Iris pigment epithelial cell (primary cell): ENCODE data around the gene RPUSD1.
A peak's percentile ranks its signal among the peaks of the same experiment; 100 is the strongest.

Experiments used
- DNase-seq: peaks from one replicate; pipeline ENCODE4 v3.0.0-alpha.2; 2011; ENCODE audit warnings: low read depth

RPUSD1 gene

DNA sequence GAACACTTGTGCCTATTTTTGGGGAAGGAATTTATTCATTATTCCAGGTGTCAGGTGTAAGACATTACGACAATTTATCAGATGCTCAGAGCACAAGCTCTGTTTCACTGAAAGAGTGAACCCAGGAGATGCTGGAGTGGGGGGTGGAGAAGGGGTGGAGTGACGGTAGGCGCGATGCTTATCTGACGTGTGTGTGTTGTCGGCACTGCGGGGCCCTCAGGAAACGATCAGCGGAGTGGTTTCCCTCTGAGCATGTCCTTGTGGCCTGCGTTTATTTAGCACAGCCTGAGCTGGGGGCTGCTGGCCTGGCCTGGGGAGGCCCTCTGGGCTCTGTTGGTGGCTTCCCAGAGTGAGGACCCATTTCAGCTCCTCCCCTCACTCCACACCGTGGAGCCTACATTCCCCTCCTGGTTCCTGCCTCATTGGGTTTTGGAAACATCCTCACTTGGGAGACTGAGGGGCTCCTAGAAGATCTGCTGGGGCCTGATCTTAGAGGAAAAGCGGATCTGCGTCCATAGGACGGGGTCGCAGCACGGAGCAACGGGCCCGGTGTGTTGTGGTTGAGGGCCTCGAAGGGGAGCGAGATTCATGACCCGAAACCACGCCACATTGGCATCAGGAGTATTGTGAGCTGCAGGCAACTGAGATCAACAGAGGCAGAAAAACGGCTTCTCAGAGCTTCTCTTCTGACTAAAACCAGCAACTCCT lies 31.3 kb upstream of the RPUSD1 start:
- DNase-seq, result no peak

DNA sequence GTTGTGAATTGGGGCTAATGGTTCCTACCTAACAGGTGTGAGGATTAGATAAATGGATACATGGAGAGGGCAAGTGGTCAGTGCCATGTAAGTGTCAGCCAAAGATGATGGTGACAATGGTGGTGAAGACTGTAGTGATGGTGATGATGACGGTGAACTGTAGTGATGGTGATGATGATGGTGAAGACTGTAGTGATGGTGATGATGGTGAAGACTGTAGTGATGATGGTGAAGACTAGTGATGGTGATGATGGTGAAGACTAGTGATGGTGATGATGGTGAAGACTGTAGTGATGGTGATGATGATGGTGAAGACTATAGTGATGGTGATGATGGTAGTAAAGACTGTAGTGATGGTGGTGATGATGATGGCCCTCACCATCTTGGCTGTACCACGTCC lies 30.4 kb upstream of the RPUSD1 start:
- DNase-seq, result no peak

DNA sequence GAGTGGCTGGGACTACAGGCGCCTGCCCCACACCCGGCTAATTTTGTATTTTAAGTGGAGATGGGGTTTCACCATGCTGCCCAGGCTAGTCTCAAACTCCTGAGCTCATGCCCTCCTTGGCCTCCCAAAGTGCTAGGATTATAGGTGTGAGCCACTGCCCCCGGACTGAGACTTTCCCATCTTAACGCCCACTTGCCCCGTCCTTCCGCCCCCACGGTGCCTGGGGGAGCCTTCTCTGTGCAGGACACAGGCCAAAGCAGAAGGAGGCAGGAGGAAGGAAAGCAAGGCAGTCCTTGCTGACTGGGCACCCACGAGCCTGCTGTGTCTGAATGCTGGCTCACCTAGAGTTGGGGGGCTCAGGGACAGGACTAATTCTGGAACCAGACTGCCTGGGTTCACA lies 30.0 kb upstream of the RPUSD1 start:
- no peak for DNase-seq

DNA sequence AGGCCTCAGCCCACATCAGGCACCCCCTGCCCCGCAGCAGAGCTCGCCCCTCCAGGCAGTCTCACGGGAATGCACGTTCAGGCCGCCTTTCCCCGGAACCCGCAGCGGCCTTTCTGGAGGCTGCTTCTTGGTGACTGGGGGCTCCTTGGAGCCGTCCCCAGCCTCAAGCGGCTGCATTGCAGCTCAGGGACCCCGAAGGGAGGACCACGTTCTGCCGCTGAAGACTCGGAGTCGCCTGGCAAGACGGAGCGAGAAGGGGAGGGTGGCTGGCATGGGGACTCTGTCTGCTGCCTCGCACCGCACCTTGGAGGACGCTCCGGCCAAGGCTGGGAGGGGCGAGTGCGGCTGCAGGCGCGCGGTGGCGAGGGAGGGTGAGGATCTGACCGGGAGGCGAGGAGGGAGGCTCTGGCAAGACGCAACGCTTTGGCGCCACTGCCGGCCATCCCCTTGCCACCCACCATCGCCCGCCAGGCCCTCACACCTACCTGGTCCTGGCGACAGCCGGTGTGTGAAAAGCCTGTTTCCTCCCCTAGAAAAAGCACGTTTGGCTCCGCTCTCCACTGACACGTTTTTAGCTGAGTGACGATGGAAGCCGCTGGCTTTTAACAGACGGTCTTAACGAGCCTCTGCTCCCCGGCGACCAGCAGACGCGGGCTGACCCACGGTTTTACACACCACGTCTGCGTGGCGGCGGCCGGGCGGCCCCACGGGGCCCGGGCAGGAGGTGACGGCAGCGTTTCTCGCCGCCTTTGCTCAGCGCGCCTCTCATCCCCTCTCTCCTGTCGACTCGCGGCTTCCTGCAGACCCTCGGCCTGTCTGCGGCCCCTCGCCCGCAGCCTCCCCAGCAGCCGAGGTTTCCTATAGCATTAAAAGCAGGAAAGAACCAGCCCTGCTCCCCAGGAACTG lies 29.1 kb upstream of the RPUSD1 start:
- no peak for DNase-seq

DNA sequence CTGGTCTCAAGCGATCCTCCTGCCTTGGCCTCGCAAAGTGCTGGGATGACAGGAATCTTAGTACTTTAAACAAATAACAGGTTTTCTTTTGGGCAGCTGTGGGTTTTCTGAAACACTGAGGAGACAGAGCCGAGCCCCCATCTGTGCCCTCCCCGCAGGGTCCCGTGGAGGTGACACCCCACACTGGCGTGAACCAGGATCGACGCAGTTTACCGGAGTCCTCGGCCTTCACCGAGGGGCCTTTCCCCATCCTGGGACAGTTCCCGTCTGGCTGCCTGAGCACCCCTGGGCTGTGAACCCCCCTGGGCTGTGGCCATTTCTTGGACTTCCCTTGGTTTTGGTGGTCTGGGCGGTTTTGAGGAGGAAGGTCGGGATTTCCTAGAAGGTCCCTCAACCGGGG lies 27.7 kb upstream of the RPUSD1 start:
- DNase-seq, result no peak

DNA sequence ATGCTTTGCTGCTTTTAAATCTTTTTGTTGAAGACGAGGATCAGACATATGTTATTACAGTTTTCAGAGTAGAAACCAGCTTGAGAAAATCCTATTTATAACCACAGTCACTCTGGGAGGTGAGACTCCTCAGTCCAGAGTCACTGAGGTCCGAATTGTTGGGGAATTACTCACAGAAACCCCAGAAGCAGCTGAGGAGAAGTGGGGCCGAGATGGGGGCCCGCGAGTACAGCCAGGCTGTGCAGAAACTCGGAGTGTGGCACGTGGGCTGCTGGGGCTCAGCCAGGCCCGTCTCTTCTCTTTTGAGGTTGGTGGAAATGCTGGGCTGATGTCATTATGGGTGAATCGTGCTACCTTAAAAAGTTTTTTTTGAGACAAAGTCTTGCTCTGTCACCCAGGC lies 26.8 kb upstream of the RPUSD1 start:
- DNase-seq, result peak; percentile 78

DNA sequence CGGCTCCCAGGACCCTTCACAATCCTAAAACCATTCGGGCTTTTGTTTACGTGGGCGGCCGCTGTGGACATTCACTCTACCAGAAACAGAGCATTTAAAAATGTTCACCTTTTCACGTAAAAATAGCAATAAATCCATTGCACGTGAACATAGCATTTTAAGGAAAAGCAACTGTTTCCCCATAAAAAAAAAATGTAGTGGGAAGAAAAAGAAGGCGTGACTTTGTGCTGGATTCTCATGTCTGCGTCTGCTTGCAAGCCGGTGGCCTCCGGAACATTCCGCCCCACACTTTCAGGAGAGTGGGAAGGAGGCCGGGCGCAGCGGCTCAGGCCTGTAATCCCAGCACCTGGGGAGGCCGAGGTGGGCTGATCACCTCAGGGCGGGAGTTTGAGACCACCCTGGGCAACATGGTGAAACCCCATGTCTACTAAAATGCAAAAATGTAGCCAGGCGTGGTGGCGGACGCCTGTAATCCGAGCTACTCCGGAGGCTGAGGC lies 25.8 kb upstream of the RPUSD1 start:
- no peak for DNase-seq

DNA sequence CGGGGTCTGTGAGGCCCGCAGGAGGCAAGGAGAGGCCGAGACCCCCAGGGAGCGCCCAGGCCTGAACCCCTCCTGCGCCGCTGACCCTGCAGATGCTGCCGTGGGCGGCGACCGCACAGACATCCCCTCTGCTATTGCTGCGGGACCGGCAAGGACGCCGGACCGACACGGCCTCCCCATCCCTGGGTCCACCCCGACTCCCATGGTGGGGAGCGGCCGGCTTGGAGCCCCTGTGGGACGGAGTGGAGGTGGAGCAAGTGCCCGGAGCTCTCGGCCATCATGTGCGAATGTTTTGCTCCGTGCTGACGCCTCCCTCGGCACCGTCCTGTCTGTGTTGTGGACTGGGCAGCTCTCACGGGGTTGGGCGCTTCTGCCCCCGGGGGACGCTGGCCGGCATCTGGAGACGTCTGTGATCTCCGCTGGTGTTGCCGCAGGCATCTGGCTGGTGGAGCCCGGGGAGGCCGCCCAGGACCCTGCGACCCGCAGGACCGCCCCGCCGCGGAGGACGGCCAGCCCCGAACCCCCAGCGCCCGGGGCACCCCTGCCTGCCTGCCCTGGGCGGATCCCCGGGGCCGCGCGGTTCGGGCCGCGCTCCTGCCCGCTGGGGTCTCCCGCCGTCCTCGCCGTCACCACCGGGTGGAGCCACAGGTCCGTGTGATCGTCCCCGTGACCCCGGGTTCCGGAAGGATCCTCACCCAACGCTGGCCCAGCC lies 25.2 kb upstream of the RPUSD1 start:
- peak; percentile 16 for DNase-seq

DNA sequence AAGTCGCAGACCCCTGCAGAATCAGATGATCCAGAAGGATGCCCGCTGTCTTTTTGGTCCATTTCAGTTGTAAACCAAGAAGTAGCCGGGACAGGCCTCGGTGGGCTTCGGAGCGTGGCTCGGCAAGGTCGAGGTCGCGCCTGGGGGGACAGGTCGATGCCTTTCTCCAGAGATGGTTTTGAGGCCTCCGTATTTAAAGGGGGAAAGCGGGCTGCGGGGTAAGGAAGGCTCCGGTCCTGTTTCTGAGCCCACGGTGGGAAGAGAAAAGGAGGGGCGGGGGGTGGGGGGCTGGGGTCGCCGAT lies 19.9 kb upstream of the RPUSD1 start:
- no peak for DNase-seq

DNA sequence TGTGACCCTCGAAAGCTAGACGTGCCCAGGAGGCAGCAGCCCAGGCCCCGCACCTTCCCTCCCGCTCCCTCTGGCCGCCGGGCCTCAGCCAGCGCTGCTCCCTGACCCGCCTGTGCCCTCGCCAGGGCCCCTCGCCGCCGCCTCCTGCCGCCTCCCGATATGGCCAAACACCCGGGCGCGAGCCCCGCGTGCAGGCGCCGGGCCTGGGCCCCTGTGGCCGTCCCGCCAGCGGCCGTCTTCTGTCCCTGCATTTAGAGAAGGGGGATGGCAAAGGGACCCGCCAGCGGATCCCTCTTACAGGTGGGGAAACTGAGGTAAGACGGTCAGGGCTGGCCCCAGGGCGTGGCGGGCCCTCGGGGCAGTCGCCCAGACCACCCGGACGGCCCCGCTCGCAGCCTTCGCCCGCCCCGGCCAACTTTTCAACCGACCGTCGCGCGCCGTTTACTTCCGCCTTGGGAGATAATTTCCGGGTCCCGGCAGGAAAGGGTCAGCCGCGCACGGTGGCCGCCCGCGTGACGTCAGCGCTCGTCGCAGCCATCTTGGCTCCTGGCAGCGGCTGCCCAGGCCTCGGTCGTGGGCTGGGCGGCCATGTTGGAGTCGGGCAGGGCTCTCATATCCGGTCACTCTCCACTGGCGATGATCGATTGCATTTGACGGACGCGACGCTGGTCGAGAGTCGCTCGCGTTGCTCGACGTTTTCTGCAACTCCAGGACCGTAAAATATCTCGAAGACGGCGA lies 19.3 kb upstream of the RPUSD1 start:
- DNase-seq, result peak; percentile 92

DNA sequence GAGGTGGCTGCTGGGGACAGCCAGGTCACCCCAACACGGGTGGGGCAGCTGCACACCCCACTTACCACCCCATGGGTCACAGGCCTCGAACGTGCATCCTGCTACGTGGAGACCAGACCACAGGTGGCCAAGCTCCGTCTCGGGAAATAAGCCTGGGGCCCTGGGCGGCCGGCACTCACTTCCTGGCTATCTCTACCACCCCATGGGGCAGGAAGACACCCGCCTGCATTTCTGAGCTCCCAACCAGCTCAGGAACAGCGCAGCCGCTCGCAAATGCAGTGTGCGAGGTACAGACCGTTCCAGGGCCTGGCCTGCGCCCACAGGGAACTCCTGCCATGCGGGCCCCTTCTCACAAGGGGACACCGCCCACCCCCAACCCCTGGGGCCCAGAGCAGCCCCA lies 17.3 kb upstream of the RPUSD1 start:
- no peak for DNase-seq

DNA sequence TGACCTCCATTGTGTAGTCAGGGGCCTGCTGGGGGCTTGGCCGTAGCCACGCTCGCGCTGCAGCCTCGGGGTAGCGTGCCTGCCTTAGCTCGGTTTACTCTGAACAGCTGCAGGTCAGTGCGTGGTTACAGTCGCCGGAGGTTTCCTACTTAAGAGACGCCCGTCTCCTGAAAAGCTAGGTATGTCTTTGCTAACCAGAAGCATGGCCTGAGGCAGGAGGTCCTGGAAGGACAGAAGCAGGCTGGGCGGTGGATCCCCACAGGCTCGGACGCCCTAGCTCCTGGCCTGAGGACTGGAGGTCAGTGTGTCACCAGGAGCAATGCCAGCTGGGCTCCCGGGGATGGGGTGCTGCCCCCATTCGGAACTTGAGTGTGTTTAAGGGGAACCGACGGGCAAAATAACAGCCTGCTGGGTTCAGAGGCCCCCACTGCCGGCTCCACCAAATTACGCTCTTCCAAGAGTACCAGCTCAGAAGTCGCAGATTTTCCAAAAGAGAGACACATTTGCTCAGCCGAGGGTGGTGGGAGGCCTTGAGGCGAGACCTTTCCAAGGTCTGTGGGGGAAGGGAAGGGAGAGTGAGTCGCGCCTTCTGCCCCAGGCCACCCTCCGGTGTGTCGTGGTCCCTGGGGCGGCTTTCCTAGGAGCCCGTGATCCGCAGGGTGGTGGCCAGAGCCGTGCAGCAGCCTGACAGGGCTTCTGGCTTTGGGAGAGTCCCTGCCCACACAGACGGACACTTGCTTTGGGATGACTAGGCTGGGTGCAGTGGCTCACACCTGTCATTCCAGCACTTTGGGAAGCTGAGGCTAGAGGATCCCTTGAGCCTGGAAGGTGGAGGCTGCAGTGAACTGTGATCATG lies 16.2 kb upstream of the RPUSD1 start:
- DNase-seq, result no peak

DNA sequence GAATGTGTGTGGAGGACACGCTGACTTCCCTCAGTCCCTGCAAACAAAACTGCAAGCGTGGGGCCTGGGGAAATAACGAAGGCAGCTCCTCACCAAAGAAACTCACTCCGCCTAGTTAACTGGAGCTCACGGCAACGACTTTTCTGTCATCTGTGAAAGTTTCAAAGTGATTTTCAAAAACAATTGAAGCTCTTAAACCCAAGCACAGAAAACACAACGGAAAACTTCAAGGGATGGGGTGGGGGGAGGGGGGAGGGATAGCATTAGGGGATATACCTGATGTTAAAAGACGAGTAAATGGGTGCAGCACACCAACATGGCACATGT lies 15.5 kb upstream of the RPUSD1 start:
- no peak for DNase-seq

DNA sequence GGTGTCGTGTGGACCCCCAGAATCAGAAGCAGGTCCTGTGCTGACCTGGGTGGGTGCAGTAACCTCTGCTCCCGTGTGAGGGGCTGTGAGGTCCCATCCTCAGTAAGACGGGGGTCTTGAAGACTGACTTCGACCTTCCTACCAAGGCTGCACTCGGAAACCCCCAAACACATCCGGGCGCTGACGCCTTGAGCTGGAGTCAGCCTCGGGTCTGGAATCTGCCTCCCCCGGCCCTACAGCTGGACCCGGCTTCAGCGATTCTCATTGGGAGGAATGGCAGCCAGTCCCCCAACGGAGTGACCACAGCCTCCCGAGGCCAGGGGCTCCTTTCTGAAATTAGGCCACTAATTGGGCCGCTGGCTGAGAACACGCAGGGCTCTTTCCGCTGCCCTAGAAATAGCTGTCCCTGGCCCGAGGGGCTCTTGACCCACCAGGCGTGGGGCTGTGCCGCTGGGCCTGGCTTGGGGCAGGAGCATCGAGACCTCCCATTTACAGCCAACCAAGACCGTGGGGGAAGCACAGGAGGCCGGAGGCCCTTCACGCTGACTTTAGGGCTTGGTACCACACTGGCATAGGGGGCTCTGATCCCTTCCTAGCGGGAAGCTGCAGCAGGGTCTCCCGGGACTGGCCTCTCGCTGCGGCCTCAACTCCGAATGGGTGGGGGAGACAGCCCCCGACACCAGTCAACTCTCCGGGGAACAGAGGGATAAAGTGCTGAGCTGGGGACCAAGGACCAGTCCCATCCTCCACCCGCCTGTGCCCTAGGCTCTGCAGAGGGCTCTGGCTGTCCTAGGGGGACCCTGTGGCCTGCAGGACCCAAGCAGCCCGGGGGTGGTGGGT lies 15.0 kb upstream of the RPUSD1 start:
- DNase-seq, result no peak

DNA sequence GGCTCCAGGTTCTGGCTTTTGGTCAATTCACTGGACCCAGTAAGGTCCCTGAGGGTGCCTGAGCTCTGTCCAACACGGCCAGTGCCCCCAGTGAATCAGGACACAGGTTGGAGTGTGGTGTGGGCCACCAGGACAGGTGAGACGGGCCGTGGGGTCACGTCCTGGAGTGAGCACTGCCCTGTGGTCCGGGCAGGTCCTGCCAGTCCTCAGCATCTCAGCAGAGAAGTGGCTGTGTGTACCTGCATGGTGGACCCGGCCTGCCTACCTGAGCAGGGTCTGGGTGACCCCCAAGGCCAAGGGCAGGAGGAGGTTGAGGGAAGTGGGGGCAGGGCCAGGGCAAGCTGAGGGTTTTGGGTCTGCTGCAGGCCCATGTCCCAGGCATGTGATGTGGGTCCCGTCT lies 14.3 kb upstream of the RPUSD1 start:
- no peak for DNase-seq

DNA sequence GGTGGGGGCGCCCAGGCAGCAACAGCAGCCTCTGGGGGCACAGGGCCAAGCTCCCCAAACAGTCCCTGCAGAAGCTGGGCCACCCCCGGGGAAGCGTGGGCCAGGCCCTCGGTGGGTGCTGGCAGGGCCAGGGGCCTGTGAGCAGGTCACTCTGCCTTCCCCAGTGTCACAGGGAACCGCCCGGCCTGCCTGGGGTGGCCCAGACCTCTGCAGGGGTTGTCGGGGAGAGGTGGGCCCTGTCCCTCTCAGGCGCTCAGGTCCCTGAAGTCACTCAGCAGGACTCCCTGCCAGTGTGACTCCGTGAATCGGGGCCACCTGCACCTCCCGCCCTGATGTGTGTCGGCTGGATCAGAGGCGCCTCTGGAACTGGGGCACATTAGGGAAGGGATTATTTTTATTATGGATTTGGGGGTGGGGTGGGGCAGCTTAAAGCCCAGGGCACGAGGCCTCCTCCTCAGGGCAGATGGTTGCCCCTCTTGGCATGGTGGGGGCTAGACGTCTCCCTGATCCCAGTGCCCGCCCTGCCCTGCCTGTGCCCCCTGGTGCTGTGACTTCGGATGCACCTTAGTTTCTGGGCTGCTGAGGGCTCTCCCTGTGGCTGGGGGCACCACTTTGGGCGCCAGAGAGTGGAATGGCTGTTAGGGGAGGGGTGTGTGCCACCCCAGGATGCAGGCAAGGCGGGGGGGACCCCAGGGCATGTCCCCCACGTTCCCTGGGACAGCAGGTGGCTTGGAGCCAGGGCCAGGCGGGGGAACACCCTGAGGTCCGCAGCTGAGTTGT lies 13.6 kb upstream of the RPUSD1 start:
- no peak for DNase-seq

DNA sequence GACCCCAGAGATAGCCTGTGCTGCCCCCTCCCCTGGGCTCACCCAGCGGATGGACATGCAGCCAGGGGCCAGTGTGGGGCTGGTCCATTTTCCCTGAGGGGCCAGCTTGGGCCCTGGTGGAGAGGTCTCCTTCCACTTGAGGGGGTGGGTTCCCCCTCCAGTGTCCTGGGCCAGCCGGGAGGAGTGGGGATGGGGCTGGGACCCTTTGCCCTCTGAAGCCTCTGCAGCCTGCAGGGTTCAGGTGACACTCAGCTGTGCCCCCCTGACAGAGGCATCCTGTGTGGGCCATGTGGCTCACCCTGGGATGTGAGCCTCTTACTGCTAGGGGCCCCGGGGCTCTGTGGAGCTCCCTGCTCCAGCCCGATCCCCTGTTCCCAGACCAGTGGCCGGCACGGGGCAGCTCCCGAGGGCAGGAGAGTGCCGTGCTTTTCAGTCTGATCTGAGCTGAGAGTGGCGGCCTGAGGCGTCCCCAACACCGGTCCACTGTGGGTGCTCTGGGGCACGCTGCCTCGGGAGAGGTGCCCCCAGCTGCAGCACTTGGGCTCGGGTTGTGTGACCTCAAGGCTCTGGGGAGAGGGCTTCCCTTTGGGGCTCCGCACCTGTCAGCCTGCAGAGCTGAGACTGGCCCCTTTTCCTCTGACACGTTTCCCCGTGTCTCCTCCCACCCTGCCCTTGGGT lies 12.8 kb upstream of the RPUSD1 start:
- no peak for DNase-seq

DNA sequence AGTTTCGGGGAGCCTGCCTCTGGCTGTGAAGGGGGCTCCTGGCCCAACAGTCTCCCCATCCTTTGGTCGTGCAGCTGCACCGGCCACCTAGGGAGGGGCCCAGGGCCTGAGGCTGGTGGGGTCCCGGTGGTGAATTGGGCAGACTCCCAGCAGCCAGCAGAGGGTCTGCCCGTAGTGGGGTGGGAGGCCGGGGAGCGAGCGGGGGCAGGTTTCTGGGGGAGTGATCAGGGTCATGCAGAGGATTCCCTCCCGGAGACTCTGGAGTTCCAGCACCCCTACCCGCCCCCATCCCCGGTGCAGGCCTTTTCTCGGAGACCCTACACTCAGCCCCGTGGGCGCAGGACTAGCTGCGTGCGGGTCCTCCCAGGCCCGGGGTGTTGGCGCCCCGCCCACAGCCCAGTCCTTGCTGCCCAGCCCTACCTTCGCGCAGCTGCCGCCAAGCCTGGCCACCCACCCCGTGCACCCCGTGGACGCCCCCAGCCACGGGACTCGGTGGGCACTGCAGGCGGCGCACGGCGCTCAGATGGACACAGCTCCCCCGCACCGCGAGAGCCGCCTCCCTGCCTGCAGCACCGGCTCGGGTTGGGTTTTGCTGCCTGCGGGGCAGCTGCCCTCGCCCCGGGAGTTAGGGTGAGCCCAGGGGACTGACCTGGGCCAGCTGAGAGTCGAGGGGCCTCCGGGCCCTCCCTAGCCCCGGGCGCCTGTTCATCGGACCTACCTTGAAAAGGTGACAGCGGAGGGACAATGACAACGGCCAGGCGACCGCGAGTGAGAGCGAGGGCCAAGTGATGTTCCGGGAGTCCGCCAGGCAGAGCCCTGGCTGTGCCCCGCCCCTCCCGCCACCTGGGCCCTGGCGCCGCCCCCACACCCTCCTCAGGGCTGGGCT lies 12.0 kb upstream of the RPUSD1 start, which contains the start of gene GNG13:
TSS of gene GNG13 (minus strand) at position 787 of the 886 bp plus-strand sequence. CDS start 1,657 bp downstream, outside the sequence.
- DNase-seq, result no peak
